ENCODE results near the gene LBH.

The LBH gene

DNA sequence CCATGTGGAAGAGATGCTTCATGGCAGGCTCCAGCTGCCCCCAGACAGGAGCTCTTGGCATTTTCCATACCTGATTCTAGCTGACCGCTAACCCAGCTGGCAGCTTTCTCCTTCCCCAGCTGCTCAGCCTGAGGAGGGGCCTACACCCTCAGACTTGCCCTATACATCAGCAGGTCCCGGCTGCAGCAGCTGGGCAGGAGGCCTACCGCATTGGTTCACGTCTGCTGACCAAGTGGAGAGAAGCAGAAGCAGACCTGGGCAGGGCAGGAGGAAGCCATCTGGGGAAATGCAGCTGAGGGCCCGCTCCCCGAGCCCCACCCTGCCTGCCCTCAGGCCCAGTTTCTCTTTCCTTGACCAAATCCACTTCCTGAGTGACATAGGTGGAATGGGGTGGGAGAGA, 50.7 kb downstream of the LBH start:
- in situ Hi-C loops (cut with HindIII; ENCODE audit: low pct_ligation_motif_present, low sequenced_read_pairs) = no loop called here
- Histone ChIP-seq H3K4me3 (ENCODE audit: low read depth, low read length) (no peak overlapping the region), H3K36me3 (replicated peaks) (no peaks in the 10 kb centered on the region), H3K27me3 (replicated peaks) (no peaks in the 10 kb centered on the region), H3K27ac (no peak overlapping the region)
- TF ChIP-seq, protein P1, sequence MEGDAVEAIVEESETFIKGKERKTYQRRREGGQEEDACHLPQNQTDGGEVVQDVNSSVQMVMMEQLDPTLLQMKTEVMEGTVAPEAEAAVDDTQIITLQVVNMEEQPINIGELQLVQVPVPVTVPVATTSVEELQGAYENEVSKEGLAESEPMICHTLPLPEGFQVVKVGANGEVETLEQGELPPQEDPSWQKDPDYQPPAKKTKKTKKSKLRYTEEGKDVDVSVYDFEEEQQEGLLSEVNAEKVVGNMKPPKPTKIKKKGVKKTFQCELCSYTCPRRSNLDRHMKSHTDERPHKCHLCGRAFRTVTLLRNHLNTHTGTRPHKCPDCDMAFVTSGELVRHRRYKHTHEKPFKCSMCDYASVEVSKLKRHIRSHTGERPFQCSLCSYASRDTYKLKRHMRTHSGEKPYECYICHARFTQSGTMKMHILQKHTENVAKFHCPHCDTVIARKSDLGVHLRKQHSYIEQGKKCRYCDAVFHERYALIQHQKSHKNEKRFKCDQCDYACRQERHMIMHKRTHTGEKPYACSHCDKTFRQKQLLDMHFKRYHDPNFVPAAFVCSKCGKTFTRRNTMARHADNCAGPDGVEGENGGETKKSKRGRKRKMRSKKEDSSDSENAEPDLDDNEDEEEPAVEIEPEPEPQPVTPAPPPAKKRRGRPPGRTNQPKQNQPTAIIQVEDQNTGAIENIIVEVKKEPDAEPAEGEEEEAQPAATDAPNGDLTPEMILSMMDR (IDR thresholded peaks at IDR 0.05; ENCODE audit: low read depth, low read length, missing control alignments) = no peak
- no peak for DNase-seq

GRCh38 chr2:30282721-30283120, 51.4 kb downstream of the LBH start:
- no peak for DNase-seq
- H3K27me3 ChIP-seq (replicated peaks) = no peaks in the 10 kb centered on the region
- H3K4me3 ChIP-seq (ENCODE audit: low read depth, low read length) = no peak overlapping the region
- TF ChIP-seq, protein P1 (IDR thresholded peaks at IDR 0.05; ENCODE audit: low read depth, low read length, missing control alignments) = no peak
- H3K27ac ChIP-seq = no peak overlapping the region
- no peaks in the 10 kb centered on the region for H3K36me3 ChIP-seq (replicated peaks)
- in situ Hi-C loops (cut with HindIII; ENCODE audit: low pct_ligation_motif_present, low sequenced_read_pairs) = no loop called here

DNA sequence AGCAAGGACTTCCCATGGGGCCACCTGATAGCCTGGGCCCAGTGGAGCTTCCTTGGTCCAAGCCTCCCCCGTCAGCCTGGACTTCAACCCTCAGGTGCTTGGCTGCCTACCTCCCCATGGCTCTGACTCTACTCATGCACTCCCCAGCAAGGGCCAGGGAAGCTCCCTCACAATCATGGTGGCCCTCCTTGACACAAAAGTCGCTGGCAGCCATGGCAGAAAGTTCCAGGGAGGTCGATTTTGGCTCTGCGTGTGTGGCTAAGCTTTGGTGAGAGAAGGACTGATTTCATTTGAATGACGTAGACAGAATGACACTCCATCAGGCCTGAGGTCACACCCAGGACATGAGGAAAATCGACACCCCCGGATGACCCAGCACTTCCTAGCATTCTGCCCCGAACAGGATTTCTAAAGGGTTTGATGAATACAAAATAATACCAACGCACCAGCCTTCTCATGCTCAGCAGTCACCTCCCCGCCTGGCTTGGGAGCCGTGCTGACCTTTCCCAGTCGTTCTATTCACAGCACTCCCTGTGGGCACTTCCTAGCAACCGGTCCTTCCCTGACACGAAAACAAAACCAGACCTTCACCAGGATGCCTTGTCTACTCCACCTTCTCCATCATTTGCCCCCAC, 52.7 kb downstream of the LBH start:
- peak; percentile 11 for DNase-seq
- no peak overlapping the region for H3K4me3 ChIP-seq (ENCODE audit: low read depth, low read length)
- TF ChIP-seq, protein P1 (IDR thresholded peaks at IDR 0.05; ENCODE audit: low read depth, low read length, missing control alignments) = no peak
- no peak overlapping the region for H3K27ac ChIP-seq
- in situ Hi-C loops (cut with HindIII; ENCODE audit: low pct_ligation_motif_present, low sequenced_read_pairs) = no loop called here
- no peaks in the 10 kb centered on the region for H3K36me3 ChIP-seq (replicated peaks)
- no peaks in the 10 kb centered on the region for H3K27me3 ChIP-seq (replicated peaks)

DNA sequence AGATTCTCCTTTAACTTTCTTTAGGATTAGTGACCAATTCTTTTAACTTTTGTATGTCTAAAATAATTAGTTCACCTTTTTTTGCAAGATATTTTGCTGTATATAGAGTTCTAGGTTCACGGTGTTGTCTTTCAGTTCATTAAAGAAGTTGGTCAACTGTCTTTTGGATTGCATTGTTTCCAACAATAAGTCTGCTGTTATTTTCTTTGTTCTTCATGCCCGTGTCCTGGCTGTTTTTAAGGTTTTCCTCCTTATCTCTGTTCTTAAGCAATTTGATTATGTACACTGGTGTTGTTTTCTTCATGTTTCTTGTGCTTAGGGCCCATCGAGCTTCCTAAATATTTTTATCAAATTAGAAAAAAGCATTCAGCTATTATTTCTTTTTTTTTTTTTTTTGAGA, 54.4 kb downstream of the LBH start:
- Histone ChIP-seq H3K4me3 (ENCODE audit: low read depth, low read length) (no peak overlapping the region), H3K36me3 (replicated peaks) (no peaks in the 10 kb centered on the region), H3K27me3 (replicated peaks) (no peaks in the 10 kb centered on the region), H3K27ac (no peak overlapping the region)
- TF ChIP-seq, protein P1 (IDR thresholded peaks at IDR 0.05; ENCODE audit: low read depth, low read length, missing control alignments) = no peak
- in situ Hi-C loops (cut with HindIII; ENCODE audit: low pct_ligation_motif_present, low sequenced_read_pairs) = no loop called here
- DNase-seq = no peak

DNA sequence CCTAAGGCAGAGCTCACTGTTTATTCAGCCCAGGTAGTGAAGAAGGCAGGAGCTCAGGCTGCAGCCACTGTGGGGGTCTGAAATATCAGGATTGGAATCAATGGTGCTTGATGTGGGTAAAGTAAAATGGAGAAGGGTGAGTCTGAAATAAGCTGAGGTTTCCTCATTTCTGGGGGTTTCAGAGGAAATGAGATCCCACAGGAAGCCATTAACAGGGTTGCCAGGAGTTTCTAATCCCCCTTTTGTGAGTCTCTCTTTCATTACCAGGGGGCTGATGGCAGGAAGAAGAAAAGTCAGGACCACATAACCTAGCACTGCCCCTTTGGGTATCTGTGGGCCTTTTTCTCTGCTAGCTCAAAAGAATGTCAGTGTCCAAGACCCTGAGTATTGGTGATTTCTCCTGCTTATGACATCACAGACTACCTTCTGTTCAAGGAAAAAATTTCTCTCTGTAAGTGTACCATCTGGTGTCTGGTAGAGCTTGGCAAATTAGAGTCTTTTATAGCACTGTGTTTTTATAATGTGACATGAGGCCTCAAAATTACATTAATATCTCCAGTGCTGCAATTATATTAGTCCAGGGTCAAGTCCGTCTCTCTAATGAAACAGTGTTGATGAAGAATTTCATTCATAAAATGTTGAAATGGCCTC, 56.0 kb downstream of the LBH start:
- TF ChIP-seq, protein P1 (IDR thresholded peaks at IDR 0.05; ENCODE audit: low read depth, low read length, missing control alignments) = no peak
- in situ Hi-C loops (cut with HindIII; ENCODE audit: low pct_ligation_motif_present, low sequenced_read_pairs) = no loop called here
- Histone ChIP-seq H3K4me3 (ENCODE audit: low read depth, low read length) (no peak overlapping the region), H3K27me3 (replicated peaks) (no peaks in the 10 kb centered on the region), H3K36me3 (replicated peaks) (no peaks in the 10 kb centered on the region), H3K27ac (no peak overlapping the region)
- DNase-seq = no peak

Measured in brain microvascular endothelial cell (primary cell).